ENCODE measurements around the gene FBN1.

FBN1 gene

GRCh38 chr15:48520376-48521155, 124.9 kb downstream of the FBN1 start:
- DNase-seq (ENCODE audit: low read depth, low spot score): no peak

GRCh38 chr15:48516121-48516520, 129.4 kb downstream of the FBN1 start:
- no peak for DNase-seq (ENCODE audit: low read depth, low spot score)

GRCh38 chr15:48515500-48515899, 130.0 kb downstream of the FBN1 start:
- peak; percentile 29 for DNase-seq (ENCODE audit: low read depth, low spot score)

- no peak for DNase-seq (ENCODE audit: low read depth, low spot score)
Observed at GRCh38 chr15:48514103-48514816, 131.2 kb downstream of the FBN1 start.

GRCh38 chr15:48510976-48511375, 134.5 kb downstream of the FBN1 start:
- DNase-seq (ENCODE audit: low read depth, low spot score): no peak

- no peak for DNase-seq (ENCODE audit: low read depth, low spot score)
Observed at GRCh38 chr15:48507416-48508065, 138.0 kb downstream of the FBN1 start.

- no peak for DNase-seq (ENCODE audit: low read depth, low spot score)
Observed at GRCh38 chr15:48505067-48505466, 140.4 kb downstream of the FBN1 start.

- DNase-seq (ENCODE audit: low read depth, low spot score): no peak
Observed at GRCh38 chr15:48501208-48501607, 144.3 kb downstream of the FBN1 start.

- no peak for DNase-seq (ENCODE audit: low read depth, low spot score)
Observed at GRCh38 chr15:48500595-48500994, 144.9 kb downstream of the FBN1 start.

- DNase-seq (ENCODE audit: low read depth, low spot score): no peak
Observed at GRCh38 chr15:48499978-48500377, 145.5 kb downstream of the FBN1 start.

- no peak for DNase-seq (ENCODE audit: low read depth, low spot score)
Observed at GRCh38 chr15:48498828-48499227, 146.7 kb downstream of the FBN1 start.

- no peak for DNase-seq (ENCODE audit: low read depth, low spot score)
Observed at GRCh38 chr15:48494631-48495030, 150.9 kb downstream of the FBN1 start.

- DNase-seq (ENCODE audit: low read depth, low spot score): no peak
Observed at GRCh38 chr15:48493763-48494225, 151.7 kb downstream of the FBN1 start.

GRCh38 chr15:48493084-48493762, 152.3 kb downstream of the FBN1 start:
- DNase-seq (ENCODE audit: low read depth, low spot score): peak; percentile 65

- DNase-seq (ENCODE audit: low read depth, low spot score): no peak
Observed at GRCh38 chr15:48486228-48486627, 159.3 kb downstream of the FBN1 start.

- DNase-seq (ENCODE audit: low read depth, low spot score): no peak
Observed at GRCh38 chr15:48481802-48482201, 163.7 kb downstream of the FBN1 start.

GRCh38 chr15:48479751-48480150, 165.8 kb downstream of the FBN1 start:
- DNase-seq (ENCODE audit: low read depth, low spot score): no peak

- no peak for DNase-seq (ENCODE audit: low read depth, low spot score)
Observed at GRCh38 chr15:48478581-48478980, 166.9 kb downstream of the FBN1 start.

- DNase-seq (ENCODE audit: low read depth, low spot score): no peak
Observed at GRCh38 chr15:48477795-48478360, 167.6 kb downstream of the FBN1 start.

GRCh38 chr15:48475600-48476395, 169.7 kb downstream of the FBN1 start:
- no peak for DNase-seq (ENCODE audit: low read depth, low spot score)

- no peak for DNase-seq (ENCODE audit: low read depth, low spot score)
Observed at GRCh38 chr15:48473667-48474066, 171.8 kb downstream of the FBN1 start.
